MM.1S (cell line): ENCODE measurements around the gene RNF150.

ENCODE experiments used
- DNase-seq: peaks from one replicate; pipeline ENCODE4 v3.0.0-alpha.2; 2015
- H2AFZ ChIP-seq: fragments of 300-600 bp; sonication (generic); 2 replicates; pipeline ENCODE4 v1.6.0; 2016; ENCODE audit warnings: antibody characterized with exemption, low read length
- H3F3A ChIP-seq: fragments of 300-600 bp; sonication (generic); 2 replicates; pipeline ENCODE4 v1.6.1; 2016; ENCODE audit warnings: mild to moderate bottlenecking, antibody characterized with exemption, low read length, moderate library complexity, mixed read lengths; ENCODE audit not compliant: insufficient read depth
- H3K27ac ChIP-seq: fragments of 300-600 bp; sonication (generic); 2 replicates; pipeline ENCODE4 v1.5.1; 2016; ENCODE audit warnings: mild to moderate bottlenecking, low read length
- H3K27me3 ChIP-seq: fragments of 300-600 bp; sonication (generic); replicated peaks from 2 replicates; pipeline ENCODE4 v1.6.0; 2016; ENCODE audit warnings: low read length; ENCODE audit not compliant: insufficient read depth
- H3K36me3 ChIP-seq: fragments of 300-600 bp; sonication (generic); replicated peaks from 2 replicates; pipeline ENCODE4 v1.6.1; 2016; ENCODE audit warnings: mild to moderate bottlenecking, low read length, mixed read lengths; ENCODE audit not compliant: insufficient read depth
- H3K4me1 ChIP-seq: fragments of 300-600 bp; sonication (generic); 2 replicates; pipeline ENCODE4 v1.6.1; 2016; ENCODE audit warnings: low read length, mixed read lengths
- H3K4me2 ChIP-seq: fragments of 300-600 bp; sonication (generic); 2 replicates; pipeline ENCODE4 v1.6.0; 2016; ENCODE audit warnings: low read depth, low read length
- H3K4me3 ChIP-seq: fragments of 300-600 bp; sonication (generic); 2 replicates; pipeline ENCODE4 v1.5.1; 2016; ENCODE audit warnings: low read length, mixed read lengths
- H3K79me2 ChIP-seq: fragments of 300-600 bp; sonication (generic); 2 replicates; pipeline ENCODE4 v1.6.1; 2016; ENCODE audit warnings: mixed run types, low read length, mixed read lengths
- H3K9ac ChIP-seq: fragments of 300-600 bp; sonication (generic); 2 replicates; pipeline ENCODE4 v1.6.1; 2016; ENCODE audit warnings: low read length, mixed read lengths
- H3K9me2 ChIP-seq: fragments of 300-600 bp; sonication (generic); replicated peaks from 2 replicates; pipeline ENCODE4 v1.6.1; 2016; ENCODE audit warnings: mild to moderate bottlenecking, low read length, mixed read lengths; ENCODE audit not compliant: insufficient read depth
- H3K9me3 ChIP-seq: fragments of 300-600 bp; sonication (generic); replicated peaks from 2 replicates; pipeline ENCODE4 v1.6.1; 2016; ENCODE audit warnings: mild to moderate bottlenecking, low read length, mixed read lengths; ENCODE audit not compliant: insufficient read depth
- H4K20me1 ChIP-seq: fragments of 300-600 bp; sonication (generic); 2 replicates; pipeline ENCODE4 v1.6.1; 2016; ENCODE audit warnings: mild to moderate bottlenecking, low read length, moderate library complexity, mixed read lengths; ENCODE audit not compliant: insufficient read depth
- EZH2 ChIP-seq: fragments of 300-600 bp; sonication (generic); optimal IDR thresholded peaks from 2 replicates; pipeline ENCODE3; 2017; ENCODE audit warnings: low read depth, mild to moderate bottlenecking, antibody characterized with exemption, low read length, mixed read lengths
- EZH2phosphoT487 ChIP-seq: fragments of 300-600 bp; sonication (generic); IDR thresholded peaks from 2 replicates; pipeline ENCODE4 v1.6.1; 2018; ENCODE audit warnings: antibody characterized with exemption, low read length
- TF ChIP-seq, protein P1 (sequence below): fragments of 300-600 bp; sonication (generic); IDR thresholded peaks from 2 replicates; pipeline ENCODE4 v1.5.1; 2016; ENCODE audit warnings: antibody characterized with exemption, low read length, mixed read lengths

The RNF150 gene

DNA sequence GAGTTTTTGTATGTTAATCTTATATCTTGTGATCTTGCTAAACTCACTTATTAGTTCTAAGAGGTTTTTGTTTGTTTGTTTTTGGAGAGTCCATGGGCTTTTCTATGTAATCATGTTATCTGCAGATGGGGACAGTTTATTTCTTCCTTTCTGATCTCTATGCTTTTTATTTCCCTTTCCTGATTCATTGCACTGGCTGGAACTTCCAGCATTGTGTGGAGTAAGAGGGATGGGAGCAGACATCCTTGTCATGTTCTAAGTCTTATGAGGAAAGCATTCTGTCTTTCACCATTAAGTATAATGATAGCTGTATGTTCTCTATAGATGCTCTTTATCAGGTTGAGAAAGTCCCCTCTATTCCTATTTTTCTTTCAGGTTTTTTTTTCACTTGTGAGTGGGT, 286.5 kb downstream of the RNF150 start:
- Histone ChIP-seq H3K79me2 (no peaks in the 10 kb centered on the region), H4K20me1 (no peaks in the 10 kb centered on the region), H3K9ac (no peak overlapping the region), H3K9me3 (no peaks in the 10 kb centered on the region), H3K27me3 (no peaks in the 10 kb centered on the region), H3K4me3 (no peak overlapping the region), H3K27ac (no peak overlapping the region), H3K4me2 (no peak overlapping the region), H3K9me2 (no peaks in the 10 kb centered on the region), H3F3A (no peaks in the 10 kb centered on the region), H2AFZ (no peak overlapping the region), H3K36me3 (no peaks in the 10 kb centered on the region), H3K4me1 (0 out of 2 replicates have a peak, but pooled peaks cover 4% of the 10 kb centered on the region)
- DNase-seq = no peak
- TF ChIP-seq, protein P1, sequence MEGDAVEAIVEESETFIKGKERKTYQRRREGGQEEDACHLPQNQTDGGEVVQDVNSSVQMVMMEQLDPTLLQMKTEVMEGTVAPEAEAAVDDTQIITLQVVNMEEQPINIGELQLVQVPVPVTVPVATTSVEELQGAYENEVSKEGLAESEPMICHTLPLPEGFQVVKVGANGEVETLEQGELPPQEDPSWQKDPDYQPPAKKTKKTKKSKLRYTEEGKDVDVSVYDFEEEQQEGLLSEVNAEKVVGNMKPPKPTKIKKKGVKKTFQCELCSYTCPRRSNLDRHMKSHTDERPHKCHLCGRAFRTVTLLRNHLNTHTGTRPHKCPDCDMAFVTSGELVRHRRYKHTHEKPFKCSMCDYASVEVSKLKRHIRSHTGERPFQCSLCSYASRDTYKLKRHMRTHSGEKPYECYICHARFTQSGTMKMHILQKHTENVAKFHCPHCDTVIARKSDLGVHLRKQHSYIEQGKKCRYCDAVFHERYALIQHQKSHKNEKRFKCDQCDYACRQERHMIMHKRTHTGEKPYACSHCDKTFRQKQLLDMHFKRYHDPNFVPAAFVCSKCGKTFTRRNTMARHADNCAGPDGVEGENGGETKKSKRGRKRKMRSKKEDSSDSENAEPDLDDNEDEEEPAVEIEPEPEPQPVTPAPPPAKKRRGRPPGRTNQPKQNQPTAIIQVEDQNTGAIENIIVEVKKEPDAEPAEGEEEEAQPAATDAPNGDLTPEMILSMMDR = no peak
- TF ChIP-seq EZH2 (no peak), EZH2phosphoT487 (no peak)

DNA sequence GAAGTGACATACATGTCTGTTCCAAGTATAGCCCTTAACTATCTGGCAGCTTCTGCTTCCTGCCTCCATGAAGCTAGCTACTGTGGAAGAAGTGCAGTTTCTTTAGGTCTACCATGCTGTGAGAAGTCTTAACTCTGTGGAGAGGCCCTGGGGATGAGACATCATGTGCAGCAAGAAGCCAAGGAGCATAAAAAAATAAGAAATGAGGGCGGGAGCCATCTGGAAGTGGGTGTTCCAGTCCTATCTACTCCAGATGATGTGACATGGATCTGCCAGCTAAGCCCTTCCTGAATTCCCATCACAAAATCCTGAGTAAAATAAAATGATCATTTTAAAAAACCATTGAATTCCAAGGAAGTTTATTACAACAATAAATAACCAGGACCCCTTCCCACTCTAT, 289.2 kb downstream of the RNF150 start:
- H3K27ac ChIP-seq = no peak overlapping the region
- H3K4me3 ChIP-seq = no peak overlapping the region
- H2AFZ ChIP-seq = no peak overlapping the region
- TF ChIP-seq EZH2phosphoT487 (no peak), EZH2 (no peak)
- TF ChIP-seq, protein P1 = no peak
- no peaks in the 10 kb centered on the region for H3K9me2 ChIP-seq
- no peaks in the 10 kb centered on the region for H3K36me3 ChIP-seq
- H3K79me2 ChIP-seq = no peaks in the 10 kb centered on the region
- no peak for DNase-seq
- H4K20me1 ChIP-seq = no peaks in the 10 kb centered on the region
- no peaks in the 10 kb centered on the region for H3K4me1 ChIP-seq
- no peak overlapping the region for H3K9ac ChIP-seq
- no peaks in the 10 kb centered on the region for H3F3A ChIP-seq
- H3K27me3 ChIP-seq = no peaks in the 10 kb centered on the region
- H3K9me3 ChIP-seq = no peaks in the 10 kb centered on the region
- no peak overlapping the region for H3K4me2 ChIP-seq

DNA sequence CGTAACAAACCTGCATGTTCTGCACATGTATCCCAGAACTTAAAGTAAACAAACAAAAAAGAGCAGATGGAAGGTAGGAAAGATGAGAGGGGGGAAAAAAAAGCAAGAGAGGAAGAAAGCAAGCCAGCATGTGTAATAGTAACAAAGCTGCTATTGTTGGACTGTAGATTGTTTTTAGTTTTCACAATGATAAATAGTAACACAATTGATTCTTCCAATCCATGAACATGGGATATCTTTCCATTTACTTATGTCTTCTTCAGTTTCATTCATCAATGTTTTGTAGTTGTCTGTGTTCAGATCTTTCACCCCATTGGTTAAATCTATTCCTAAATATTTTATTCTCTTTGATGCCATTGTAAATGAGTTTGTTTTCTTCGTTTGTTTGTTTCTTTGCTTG, 292.1 kb downstream of the RNF150 start:
- no peaks in the 10 kb centered on the region for H3K27me3 ChIP-seq
- H3K4me1 ChIP-seq = no peaks in the 10 kb centered on the region
- no peaks in the 10 kb centered on the region for H3K9me2 ChIP-seq
- no peak overlapping the region for H2AFZ ChIP-seq
- no peaks in the 10 kb centered on the region for H3F3A ChIP-seq
- no peaks in the 10 kb centered on the region for H3K9me3 ChIP-seq
- no peak for DNase-seq
- H3K79me2 ChIP-seq = no peaks in the 10 kb centered on the region
- TF ChIP-seq, protein P1 = no peak
- TF ChIP-seq EZH2 = no peak
- TF ChIP-seq EZH2phosphoT487 = no peak
- no peak overlapping the region for H3K9ac ChIP-seq
- H3K36me3 ChIP-seq = no peaks in the 10 kb centered on the region
- no peaks in the 10 kb centered on the region for H4K20me1 ChIP-seq
- no peak overlapping the region for H3K4me2 ChIP-seq
- no peak overlapping the region for H3K27ac ChIP-seq
- H3K4me3 ChIP-seq = no peak overlapping the region
